H9 (cell line): ENCODE data around the gene IGSF9. TPM values are rescaled to one million over a fixed set of nuclear protein-coding genes. Genes with fewer than 3 reads are reported as not detected.

Experiments
- DNase-seq: peaks from one replicate; pipeline ENCODE4 v3.0.0-alpha.2; 2017
- H2AFZ ChIP-seq: one replicate; pipeline ENCODE4 v1.6.1; 2013; ENCODE audit warnings: mild to moderate bottlenecking, low read length, control low read depth, moderate library complexity
- H2AK5ac ChIP-seq: 2 replicates; pipeline ENCODE4 v1.6.1; 2013; ENCODE audit warnings: low read length, control low read depth, mixed read lengths; ENCODE audit not compliant: insufficient read length
- H2BK120ac ChIP-seq: one replicate; pipeline ENCODE4 v1.6.1; 2013; ENCODE audit warnings: low read depth, mild to moderate bottlenecking, low read length, control low read depth, inconsistent platforms; ENCODE audit not compliant: poor library complexity, severe bottlenecking
- H2BK12ac ChIP-seq: 2 replicates; pipeline ENCODE4 v1.6.1; 2013; ENCODE audit warnings: low read length, control low read depth, mixed read lengths, low read depth; ENCODE audit not compliant: insufficient read length
- H2BK15ac ChIP-seq: 2 replicates; pipeline ENCODE4 v1.6.1; 2013; ENCODE audit warnings: low read depth, low read length, control low read depth
- H2BK20ac ChIP-seq: one replicate; pipeline ENCODE4 v1.6.1; 2013; ENCODE audit warnings: low read depth, mild to moderate bottlenecking, low read length, control low read depth, inconsistent platforms; ENCODE audit not compliant: poor library complexity, severe bottlenecking
- H2BK5ac ChIP-seq: 2 replicates; pipeline ENCODE4 v1.6.1; 2013; ENCODE audit warnings: low read length, control low read depth, mixed read lengths; ENCODE audit not compliant: insufficient read length
- H3K14ac ChIP-seq: 2 replicates; pipeline ENCODE4 v1.6.1; 2013; ENCODE audit warnings: low read length, control low read depth; ENCODE audit not compliant: insufficient read depth
- H3K18ac ChIP-seq: 2 replicates; pipeline ENCODE4 v1.6.1; 2013; ENCODE audit warnings: low read depth, mild to moderate bottlenecking, mixed read lengths, low read length, control low read depth; ENCODE audit not compliant: insufficient read length
- H3K23ac ChIP-seq: 2 replicates; pipeline ENCODE4 v1.6.1; 2013; ENCODE audit warnings: low read length, control low read depth, mixed read lengths, low read depth; ENCODE audit not compliant: insufficient read length
- H3K23me2 ChIP-seq: 2 replicates; pipeline ENCODE4 v1.6.1; 2013; ENCODE audit warnings: low read depth, mild to moderate bottlenecking, mixed read lengths, low read length, control low read depth; ENCODE audit not compliant: insufficient read length, poor library complexity, severe bottlenecking
- H3K27ac ChIP-seq: 2 replicates; pipeline ENCODE4 v1.5.1; 2013; ENCODE audit warnings: low read length, control low read depth, mixed read lengths, low read depth; ENCODE audit not compliant: insufficient read length
- H3K27me3 ChIP-seq: 2 replicates; pipeline ENCODE4 v1.6.1; 2013; ENCODE audit warnings: low read length, control low read depth, inconsistent platforms; ENCODE audit not compliant: insufficient read depth
- H3K4ac ChIP-seq: 2 replicates; pipeline ENCODE4 v1.6.1; 2013; ENCODE audit warnings: low read depth, mild to moderate bottlenecking, control low read depth, inconsistent platforms, low read length, moderate library complexity
- H3K4me1 ChIP-seq: 2 replicates; pipeline ENCODE4 v1.6.1; 2013; ENCODE audit warnings: low read length, control low read depth, inconsistent platforms; ENCODE audit not compliant: insufficient read depth
- H3K4me2 ChIP-seq: 2 replicates; pipeline ENCODE4 v1.6.1; 2013; ENCODE audit warnings: low read length, control low read depth, mixed read lengths; ENCODE audit not compliant: insufficient read length, insufficient read depth
- H3K56ac ChIP-seq: 2 replicates; pipeline ENCODE4 v1.6.1; 2013; ENCODE audit warnings: low read depth, mild to moderate bottlenecking, mixed read lengths, low read length, control low read depth; ENCODE audit not compliant: insufficient read length
- H3K79me1 ChIP-seq: 2 replicates; pipeline ENCODE4 v1.6.1; 2013; ENCODE audit warnings: low read depth, mild to moderate bottlenecking, moderate library complexity, low read length, control low read depth, inconsistent platforms; ENCODE audit not compliant: insufficient read depth, poor library complexity, severe bottlenecking
- H3K79me2 ChIP-seq: 2 replicates; pipeline ENCODE4 v1.6.1; 2013; ENCODE audit warnings: low read length, control low read depth, inconsistent platforms; ENCODE audit not compliant: insufficient read depth
- H3K9ac ChIP-seq: 2 replicates; pipeline ENCODE4 v1.6.1; 2013; ENCODE audit warnings: low read length, control low read depth, mixed read lengths; ENCODE audit not compliant: insufficient read length; ENCODE audit errors: extremely low read depth
- H3K9me3 ChIP-seq: one replicate; pipeline ENCODE4 v1.6.1; 2013; ENCODE audit warnings: low read depth, low read length, inconsistent platforms; ENCODE audit not compliant: control insufficient read depth
- H3T11ph ChIP-seq: one replicate; pipeline ENCODE4 v1.6.1; 2013; ENCODE audit warnings: mild to moderate bottlenecking, low read length, control low read depth, inconsistent platforms
- H4K20me1 ChIP-seq: one replicate; pipeline ENCODE4 v1.6.1; 2013; ENCODE audit not compliant: control insufficient read depth, insufficient read length, insufficient read depth
- H4K5ac ChIP-seq: 2 replicates; pipeline ENCODE4 v1.6.1; 2013; ENCODE audit warnings: low read depth, mild to moderate bottlenecking, mixed read lengths, low read length, control low read depth; ENCODE audit not compliant: insufficient read length
- H4K8ac ChIP-seq: replicated peaks from 2 replicates; pipeline ENCODE4 v1.6.1; 2013; ENCODE audit warnings: low read length, control low read depth, mixed read lengths, low read depth; ENCODE audit not compliant: insufficient read length
- H4K91ac ChIP-seq: 2 replicates; pipeline ENCODE4 v1.6.1; 2013; ENCODE audit warnings: low read depth, mild to moderate bottlenecking, moderate library complexity, mixed read lengths, low read length, control low read depth; ENCODE audit not compliant: insufficient read length
- H3K27ac Mint-ChIP-seq, 3 experiments: 2 replicates in 2 of 3; 3 replicates in 1 of 3; pipeline ENCODE4 v1.8.0; 2020 to 2021; ENCODE audit warnings: mixed read lengths in 3 of 3, mild to moderate bottlenecking in 1 of 3, moderate library complexity in 1 of 3
- H3K27me3 Mint-ChIP-seq: 2 replicates; pipeline ENCODE4 v1.8.0; 2021; ENCODE audit warnings: low read depth, mild to moderate bottlenecking, moderate library complexity, mixed read lengths
- H3K36me3 Mint-ChIP-seq, 3 experiments: 2 replicates in 2 of 3; 3 replicates in 1 of 3; pipeline ENCODE4 v1.8.0; 2020 to 2021; ENCODE audit warnings: low read depth in 3 of 3, mixed read lengths in 3 of 3; ENCODE audit not compliant: insufficient read depth in 1 of 3
- H3K4me1 Mint-ChIP-seq, 2 experiments: 2 replicates each; pipeline ENCODE4 v1.8.0; 2020; ENCODE audit warnings: mixed read lengths in 2 of 2
- H3K4me3 Mint-ChIP-seq, 2 experiments: 2 replicates in 1 of 2; 3 replicates in 1 of 2; pipeline ENCODE4 v1.8.0; 2020 to 2021; ENCODE audit warnings: mild to moderate bottlenecking in 2 of 2, mixed read lengths in 2 of 2, moderate library complexity in 1 of 2
- H3K9me3 Mint-ChIP-seq, 2 experiments: 2 replicates in 1 of 2; 3 replicates in 1 of 2; pipeline ENCODE4 v1.8.0; 2020; ENCODE audit warnings: mild to moderate bottlenecking in 2 of 2, mixed read lengths in 2 of 2, moderate library complexity in 1 of 2
- WGBS: extraction: QIAGEN DNeasy Blood & Tissue Kit; methylation state at CpG from one replicate; pipeline ENCODE4 v1.1.7; 2013; ENCODE audit warnings: missing lambda C conversion rate, low lambda C conversion rate, mixed read lengths; ENCODE audit not compliant: insufficient read length; ENCODE audit errors: extremely low coverage; 5-methylcytosine and 5-hydroxymethylcytosine counted together
- total RNA-seq: library from RNA; stranded (reverse); gene quantifications from 2 replicates; pipeline ENCODE4 v1.2.1, GENCODE V29; 2021
- TF ChIP-seq, protein P1 (sequence below): fragments of 200-600 bp; sonication (generic); conservative IDR thresholded peaks from 3 replicates; pipeline ENCODE4 v1.8.0; 2021; ENCODE audit warnings: antibody characterized with exemption, mild to moderate bottlenecking

The IGSF9 gene
- total RNA-seq, 1 experiment from 2014 or later = 11.3 TPM

DNA sequence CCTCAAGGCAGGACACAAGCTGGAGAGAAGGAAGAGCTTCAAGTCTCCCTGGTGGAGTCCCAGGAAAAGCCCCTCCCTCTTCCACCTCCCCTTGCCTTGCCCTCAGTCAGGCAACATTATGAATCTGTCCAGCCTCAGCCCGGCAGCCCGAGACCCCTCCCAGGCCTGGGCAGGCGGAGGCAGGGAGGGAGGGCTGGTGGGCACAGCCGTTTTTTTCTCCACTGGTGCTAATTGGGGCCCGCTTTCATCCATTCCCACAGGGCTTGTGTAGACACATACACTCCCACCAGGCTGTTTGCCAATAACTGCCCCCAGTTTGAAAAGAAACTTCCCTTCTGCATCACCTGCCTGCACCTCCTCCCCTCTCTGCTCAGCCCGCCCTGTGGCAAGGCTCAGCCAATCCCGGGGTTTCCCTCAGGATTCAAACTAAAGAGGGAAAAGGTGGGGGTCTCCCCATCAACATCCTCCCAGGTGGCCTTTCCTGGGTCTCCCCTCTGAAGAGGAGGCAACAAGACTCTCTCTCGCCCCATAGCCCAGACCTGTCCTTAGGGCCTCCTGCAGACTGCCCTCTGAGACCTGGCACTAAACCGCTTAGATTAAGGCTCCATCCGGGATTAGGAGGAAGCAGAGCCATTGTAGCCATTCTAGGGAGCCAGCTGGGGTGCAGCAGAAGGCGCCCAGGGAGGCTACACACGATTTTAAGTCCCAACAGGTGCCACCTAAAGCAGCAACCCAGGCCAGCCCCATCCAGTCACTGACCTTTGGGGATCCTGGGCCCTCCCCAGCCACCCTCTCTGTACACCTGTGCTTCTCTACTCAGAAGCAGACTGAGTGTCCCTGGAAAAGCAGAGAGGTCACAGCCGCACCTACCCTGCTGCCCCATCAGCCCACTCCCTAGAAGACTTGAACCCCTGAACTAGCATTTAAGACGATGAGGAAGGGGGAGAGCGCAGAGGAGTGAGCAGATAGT, 3.5 kb downstream of the IGSF9 start:
- Histone ChIP-seq H3K27me3 (no peaks in the 10 kb centered on the region), H3K4me2 (no peak overlapping the region), H3K27ac (no peak overlapping the region), H3K23ac (no peak overlapping the region), H3K14ac (peak overlapping the region; percentile 8; the same call in 1 of the 2 replicates), H4K20me1 (no peaks in the 10 kb centered on the region), H3K79me1 (no peaks in the 10 kb centered on the region), H3K23me2 (peaks cover 10% of the 10 kb centered on the region), H2BK5ac (no peak overlapping the region), H3K79me2 (no peaks in the 10 kb centered on the region), H3K4me1 (no peaks in the 10 kb centered on the region; the same call in 1 of the 2 replicates), H2BK120ac (no peak overlapping the region), H2BK15ac (no peak overlapping the region), H3T11ph (no peak overlapping the region), H2AFZ (no peak overlapping the region), H3K4ac (no peak overlapping the region), H2AK5ac (no peak overlapping the region), H3K18ac (peak overlapping the region; percentile 46), H2BK12ac (no peak overlapping the region), H4K5ac (no peak overlapping the region), H3K9me3 (no peaks in the 10 kb centered on the region), H4K8ac (no peak overlapping the region), H4K91ac (no peak overlapping the region), H2BK20ac (no peak overlapping the region), H3K56ac (no peak overlapping the region), H3K9ac (no peak overlapping the region)
- peak overlapping the region in 2 of 3 experiments; percentile 57 to 71; a peak in 2 of 7 replicates for H3K27ac Mint-ChIP-seq
- peaks cover 8 to 13% (median 9%) of the 10 kb centered on the region in 3 experiments; a peak in 6 of 7 replicates for H3K36me3 Mint-ChIP-seq
- no CpG with 5 or more reads among the region's 15 CpGs for WGBS
- no peak overlapping the region; a peak in 1 of 5 replicates for H3K4me3 Mint-ChIP-seq
- TF ChIP-seq, protein P1, sequence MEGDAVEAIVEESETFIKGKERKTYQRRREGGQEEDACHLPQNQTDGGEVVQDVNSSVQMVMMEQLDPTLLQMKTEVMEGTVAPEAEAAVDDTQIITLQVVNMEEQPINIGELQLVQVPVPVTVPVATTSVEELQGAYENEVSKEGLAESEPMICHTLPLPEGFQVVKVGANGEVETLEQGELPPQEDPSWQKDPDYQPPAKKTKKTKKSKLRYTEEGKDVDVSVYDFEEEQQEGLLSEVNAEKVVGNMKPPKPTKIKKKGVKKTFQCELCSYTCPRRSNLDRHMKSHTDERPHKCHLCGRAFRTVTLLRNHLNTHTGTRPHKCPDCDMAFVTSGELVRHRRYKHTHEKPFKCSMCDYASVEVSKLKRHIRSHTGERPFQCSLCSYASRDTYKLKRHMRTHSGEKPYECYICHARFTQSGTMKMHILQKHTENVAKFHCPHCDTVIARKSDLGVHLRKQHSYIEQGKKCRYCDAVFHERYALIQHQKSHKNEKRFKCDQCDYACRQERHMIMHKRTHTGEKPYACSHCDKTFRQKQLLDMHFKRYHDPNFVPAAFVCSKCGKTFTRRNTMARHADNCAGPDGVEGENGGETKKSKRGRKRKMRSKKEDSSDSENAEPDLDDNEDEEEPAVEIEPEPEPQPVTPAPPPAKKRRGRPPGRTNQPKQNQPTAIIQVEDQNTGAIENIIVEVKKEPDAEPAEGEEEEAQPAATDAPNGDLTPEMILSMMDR = no peak
- no peak for DNase-seq
- H3K27me3 Mint-ChIP-seq = peaks cover 3% of the 10 kb centered on the region
- peaks cover 45 to 71% of the 10 kb centered on the region in 2 experiments for H3K4me1 Mint-ChIP-seq
- no peaks in the 10 kb centered on the region for H3K9me3 Mint-ChIP-seq
